WERI-Rb-1 (cell line): ENCODE results near the gene ZNF264.

ENCODE experiments used
- DNase-seq: peaks from one replicate; pipeline ENCODE4 v3.0.0-alpha.2; 2020
- H3K27ac ChIP-seq: fragments of 250-450 bp; sonication (Bioruptor Pico); 2 replicates; pipeline ENCODE4 v1.5.1; 2020; ENCODE audit warnings: mild to moderate bottlenecking, moderate library complexity
- H3K27me3 ChIP-seq: fragments of 250-450 bp; sonication (Bioruptor Pico); 2 replicates; pipeline ENCODE4 v1.5.1; 2021; ENCODE audit warnings: mild to moderate bottlenecking, low read depth, moderate library complexity; ENCODE audit not compliant: insufficient read depth, severe bottlenecking
- H3K36me3 ChIP-seq: fragments of 250-450 bp; sonication (Bioruptor Pico); 2 replicates; pipeline ENCODE4 v1.5.1; 2020; ENCODE audit warnings: mild to moderate bottlenecking, moderate library complexity
- H3K4me3 ChIP-seq: 2 replicates; pipeline ENCODE4 v1.5.1; 2011; ENCODE audit warnings: low read depth, mild to moderate bottlenecking, control low read depth, low read length
- H3K9me3 ChIP-seq: fragments of 250-450 bp; sonication (Bioruptor Pico); 2 replicates; pipeline ENCODE4 v1.5.1; 2021; ENCODE audit warnings: mild to moderate bottlenecking, moderate library complexity; ENCODE audit not compliant: severe bottlenecking
- TF ChIP-seq, protein P1 (sequence below): IDR thresholded peaks from 2 replicates; pipeline ENCODE4 v1.5.1; 2011; ENCODE audit warnings: low read depth, mild to moderate bottlenecking, control low read depth, inconsistent platforms, low read length

ZNF264 gene

DNA sequence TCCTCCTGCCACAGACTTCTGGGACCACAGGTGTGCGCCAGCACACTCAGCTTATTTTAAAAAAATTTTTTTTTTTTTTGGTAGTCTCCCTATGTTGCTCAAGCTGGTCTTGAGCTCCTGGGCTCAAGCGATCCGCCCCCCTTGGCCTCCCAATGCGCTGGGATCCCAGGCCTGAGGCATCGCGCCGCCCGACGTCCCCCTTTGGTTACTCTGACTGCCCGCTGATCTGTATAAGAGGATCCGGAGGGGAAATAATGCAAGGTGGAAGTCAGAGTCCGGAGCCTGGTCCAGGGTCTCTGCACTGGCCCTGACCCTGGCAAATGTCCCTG is 48.6 kb downstream of the ZNF264 start:
- Histone ChIP-seq H3K36me3 (peaks cover 9% of the 10 kb centered on the region), H3K4me3 (peak overlapping the region; percentile 93), H3K27ac (peak overlapping the region; percentile 85), H3K27me3 (no peaks in the 10 kb centered on the region), H3K9me3 (no peaks in the 10 kb centered on the region)
- DNase-seq, result no peak
- TF ChIP-seq, protein P1, sequence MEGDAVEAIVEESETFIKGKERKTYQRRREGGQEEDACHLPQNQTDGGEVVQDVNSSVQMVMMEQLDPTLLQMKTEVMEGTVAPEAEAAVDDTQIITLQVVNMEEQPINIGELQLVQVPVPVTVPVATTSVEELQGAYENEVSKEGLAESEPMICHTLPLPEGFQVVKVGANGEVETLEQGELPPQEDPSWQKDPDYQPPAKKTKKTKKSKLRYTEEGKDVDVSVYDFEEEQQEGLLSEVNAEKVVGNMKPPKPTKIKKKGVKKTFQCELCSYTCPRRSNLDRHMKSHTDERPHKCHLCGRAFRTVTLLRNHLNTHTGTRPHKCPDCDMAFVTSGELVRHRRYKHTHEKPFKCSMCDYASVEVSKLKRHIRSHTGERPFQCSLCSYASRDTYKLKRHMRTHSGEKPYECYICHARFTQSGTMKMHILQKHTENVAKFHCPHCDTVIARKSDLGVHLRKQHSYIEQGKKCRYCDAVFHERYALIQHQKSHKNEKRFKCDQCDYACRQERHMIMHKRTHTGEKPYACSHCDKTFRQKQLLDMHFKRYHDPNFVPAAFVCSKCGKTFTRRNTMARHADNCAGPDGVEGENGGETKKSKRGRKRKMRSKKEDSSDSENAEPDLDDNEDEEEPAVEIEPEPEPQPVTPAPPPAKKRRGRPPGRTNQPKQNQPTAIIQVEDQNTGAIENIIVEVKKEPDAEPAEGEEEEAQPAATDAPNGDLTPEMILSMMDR, result no peak

GRCh38 chr19:57240311-57241090 is 49.2 kb downstream of the ZNF264 start, which contains the start of gene ZNF805:
TSS of gene ZNF805 (plus strand) at chr19:57240632. CDS start at chr19:57240892, 260 bp downstream.
- H3K36me3 ChIP-seq, result peaks cover 9% of the 10 kb centered on the region
- peak; percentile 96 for DNase-seq
- H3K27ac ChIP-seq, result peak within 1 kb of the TSS; percentile 85
- TF ChIP-seq, protein P1, result no peak
- H3K9me3 ChIP-seq, result no peaks in the 10 kb centered on the region
- H3K27me3 ChIP-seq, result no peaks in the 10 kb centered on the region
- peak within 1 kb of the TSS; percentile 93 for H3K4me3 ChIP-seq

GRCh38 chr19:57241176-57241575 is 49.9 kb downstream of the ZNF264 start:
- DNase-seq, result no peak
- TF ChIP-seq, protein P1, result no peak
- H3K9me3 ChIP-seq, result no peaks in the 10 kb centered on the region
- H3K36me3 ChIP-seq, result peaks cover 13% of the 10 kb centered on the region
- H3K27me3 ChIP-seq, result no peaks in the 10 kb centered on the region
- H3K4me3 ChIP-seq, result peak overlapping the region; percentile 93
- H3K27ac ChIP-seq, result peak overlapping the region; percentile 85

DNA sequence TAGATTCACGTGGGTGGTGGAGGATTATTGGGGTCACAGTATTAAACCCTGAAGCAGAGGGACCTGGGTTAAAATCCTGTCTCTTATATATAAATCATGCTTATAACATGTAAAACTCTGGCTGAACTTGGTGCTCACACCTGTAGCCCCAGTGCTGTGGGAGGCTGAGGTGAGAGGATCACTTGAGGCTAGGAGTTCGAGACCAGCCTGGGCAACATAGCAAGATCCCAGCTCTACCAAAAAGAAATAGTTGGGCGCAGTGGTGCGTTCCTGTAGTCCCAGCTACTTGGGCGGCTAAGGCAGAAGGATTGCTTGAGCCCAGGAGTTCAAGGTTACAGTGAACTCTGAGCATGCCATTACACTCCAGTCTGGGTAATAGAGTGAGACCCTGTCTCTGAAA is 51.5 kb downstream of the ZNF264 start:
- Histone ChIP-seq H3K27ac (no peak overlapping the region), H3K4me3 (no peak overlapping the region), H3K9me3 (no peaks in the 10 kb centered on the region), H3K36me3 (peaks cover 19% of the 10 kb centered on the region), H3K27me3 (no peaks in the 10 kb centered on the region)
- TF ChIP-seq, protein P1, result no peak
- no peak for DNase-seq

GRCh38 chr19:57244513-57244912 is 53.2 kb downstream of the ZNF264 start:
- H3K4me3 ChIP-seq, result no peak overlapping the region
- no peaks in the 10 kb centered on the region for H3K9me3 ChIP-seq
- TF ChIP-seq, protein P1, result no peak
- no peaks in the 10 kb centered on the region for H3K27me3 ChIP-seq
- no peak for DNase-seq
- peaks cover 32% of the 10 kb centered on the region for H3K36me3 ChIP-seq
- no peak overlapping the region for H3K27ac ChIP-seq

DNA sequence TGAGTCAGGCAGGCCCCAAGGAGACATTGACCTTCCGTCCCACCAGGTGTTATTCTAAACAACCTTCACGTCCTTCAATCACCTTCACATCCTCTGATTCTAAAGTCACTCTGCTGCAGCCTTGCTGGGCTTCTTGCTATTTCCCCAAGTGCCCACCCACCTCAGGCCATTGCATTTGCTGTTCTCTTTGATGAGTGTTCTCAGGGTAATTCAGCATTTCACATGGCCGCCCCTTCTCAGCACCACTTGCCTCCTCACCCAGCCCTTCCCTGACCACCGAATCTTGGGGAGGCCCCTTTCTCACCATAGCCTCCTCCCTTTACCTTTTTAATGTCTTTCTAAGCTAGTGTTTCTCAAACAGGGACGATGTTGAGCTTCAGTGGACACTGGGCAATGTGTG is 53.8 kb downstream of the ZNF264 start:
- TF ChIP-seq, protein P1, result no peak
- no peak overlapping the region for H3K4me3 ChIP-seq
- H3K9me3 ChIP-seq, result no peaks in the 10 kb centered on the region
- H3K27me3 ChIP-seq, result no peaks in the 10 kb centered on the region
- H3K36me3 ChIP-seq, result peaks cover 33% of the 10 kb centered on the region
- no peak overlapping the region for H3K27ac ChIP-seq
- no peak for DNase-seq
